Transverse colon (tissue), 4 donors: Measurements from ENCODE around the gene PPP1R14D. TPM values are rescaled to one million over a fixed set of nuclear protein-coding genes. Genes with fewer than 3 reads are reported as not detected.

Experiments used
- DNase-seq: peaks from one replicate; pipeline ENCODE4 v3.0.0-alpha.2; 2019
- H3K27ac ChIP-seq, 4 donors: fragments of 200-600 bp; sonication (generic); 2 replicates each; pipeline ENCODE4 v1.5.1; 2016 to 2018; ENCODE audit warnings: inconsistent platforms in 4 of 4
- H3K27me3 ChIP-seq: fragments of 200-600 bp; sonication (generic); 2 replicates; pipeline ENCODE4 v1.5.1; 2017; ENCODE audit warnings: inconsistent platforms
- H3K36me3 ChIP-seq, 4 donors: fragments of 200-600 bp; sonication (generic); 2 replicates each; pipeline ENCODE4 v1.5.1; 2017 to 2019; ENCODE audit warnings: inconsistent platforms in 4 of 4
- H3K4me1 ChIP-seq, 4 donors: fragments of 200-600 bp; sonication (generic); 2 replicates each; pipeline ENCODE4 v1.5.1; 2017 to 2020; ENCODE audit warnings: inconsistent platforms in 4 of 4
- H3K4me3 ChIP-seq, 4 donors: fragments of 200-600 bp; sonication (generic); 1 replicate in 1 of 4; 2 replicates in 3 of 4; pipeline versions ENCODE4 v1.5.1 to v1.6.1; 2017 to 2019; ENCODE audit warnings: inconsistent platforms in 4 of 4
- H3K9me3 ChIP-seq, 2 donors: fragments of 200-600 bp; sonication (generic); 2 replicates each; pipeline ENCODE4 v1.5.1; 2017 to 2019; ENCODE audit warnings: inconsistent platforms in 2 of 2
- CTCF ChIP-seq, 5 experiments: fragments of 200-600 bp in 3 of 5; fragments of 450-650 bp in 2 of 5; sonication (generic) in 3 of 5; IDR thresholded peaks; 1 replicate in 2 of 5; 2 replicates in 3 of 5; pipeline ENCODE4 v1.5.1; 2016 to 2017; ENCODE audit warnings: antibody characterized with exemption in 5 of 5, inconsistent platforms in 3 of 5, mild to moderate bottlenecking in 2 of 5, moderate library complexity in 1 of 5
- EP300 ChIP-seq: sonication (generic); formaldehyde crosslinking; IDR thresholded peaks from one replicate; pipeline ENCODE4 v1.6.1; 2017; ENCODE audit warnings: antibody characterized with exemption, low read depth
- POLR2A ChIP-seq: fragments of 450-650 bp; IDR thresholded peaks from one replicate; pipeline ENCODE4 v1.6.1; 2016; ENCODE audit warnings: antibody characterized with exemption, mild to moderate bottlenecking, moderate library complexity
- POLR2AphosphoS5 ChIP-seq, 3 donors: sonication (generic); formaldehyde crosslinking; IDR thresholded peaks; one replicate each; pipeline ENCODE4 v1.6.1; 2016; ENCODE audit warnings: antibody characterized with exemption in 3 of 3
- WGBS, 2 donors: methylation state at CpG; one replicate each; pipeline ENCODE4 v1.1.5; 2018; ENCODE audit warnings: low coverage in 1 of 2; 5-methylcytosine and 5-hydroxymethylcytosine counted together
- in situ Hi-C, 4 donors: fragments of 200-750 bp; cut with MboI; loops; one replicate each; pipeline versions ENCODE4 v1.15.0 to v1.15.1; 2017; ENCODE audit warnings: low sequenced_read_pairs in 3 of 4, low pct_ligation_motif_present in 1 of 4, low pct_unique_long_range_greater_than_20kb in 1 of 4
- intact Hi-C: fragments of 100-400 bp; cut with DNase I; formaldehyde crosslinking; loops from one replicate; pipeline ENCODE4 v1.15.1; 2023; ENCODE audit warnings: low total_unique reads
- total RNA-seq, 4 donors: library from RNA; depleted of rRNA; stranded (reverse); fragments of >200 nt; gene quantifications; one replicate each; pipeline ENCODE4 v1.1.0, GENCODE V29; 2016

PPP1R14D gene
- total RNA-seq, 4 donors from 2014 or later = 19.5 to 256 (median 144) TPM

- no peak overlapping the region for H3K4me3 ChIP-seq
- peaks cover 0 to 28% (median 16%) of the 10 kb centered on the region in 4 donors for H3K4me1 ChIP-seq
- no peak overlapping the region for H3K27ac ChIP-seq
- no peaks in the 10 kb centered on the region for H3K36me3 ChIP-seq
- TF ChIP-seq POLR2A = no peak
- no peak for TF ChIP-seq CTCF (IDR thresholded peaks at IDR 0.05)
- TF ChIP-seq EP300 = no peak
- no peak for TF ChIP-seq POLR2AphosphoS5 (IDR thresholded peaks at IDR 0.05)
- in situ Hi-C loops = no loop called here
- peaks cover 9% of the 10 kb centered on the region for H3K27me3 ChIP-seq
- 84 to 100% methylated on average over 1 to 2 of the region's 2 CpGs for WGBS, 2 donors
- no peak for DNase-seq
- intact Hi-C loops = no loop called here
- no peaks in the 10 kb centered on the region for H3K9me3 ChIP-seq
Measured at GRCh38 chr15:40841741-40842140, 13.2 kb upstream of the PPP1R14D start.

- in situ Hi-C loops = no loop called here
- Histone ChIP-seq H3K4me3 (no peak overlapping the region), H3K36me3 (no peaks in the 10 kb centered on the region), H3K4me1 (peaks cover 0 to 8% (median 3%) of the 10 kb centered on the region in 4 donors), H3K27me3 (no peaks in the 10 kb centered on the region), H3K27ac (no peak overlapping the region), H3K9me3 (no peaks in the 10 kb centered on the region)
- no peak for DNase-seq
- no peak for TF ChIP-seq EP300
- TF ChIP-seq CTCF (IDR thresholded peaks at IDR 0.05) = no peak
- no peak for TF ChIP-seq POLR2AphosphoS5 (IDR thresholded peaks at IDR 0.05)
- no peak for TF ChIP-seq POLR2A
- intact Hi-C loops = no loop called here
- 87% methylated on average over 5 of the region's 5 CpGs; no CpG with 5 or more reads in 1 of the 2 donors for WGBS, 2 donors
Measured at GRCh38 chr15:40838756-40839155, 10.2 kb upstream of the PPP1R14D start.

GRCh38 chr15:40836020-40836419 lies 7.5 kb upstream of the PPP1R14D start:
- Histone ChIP-seq H3K27me3 (no peaks in the 10 kb centered on the region), H3K4me1 (no peaks in the 10 kb centered on the region), H3K27ac (no peak overlapping the region), H3K9me3 (no peaks in the 10 kb centered on the region), H3K36me3 (no peaks in the 10 kb centered on the region), H3K4me3 (no peak overlapping the region)
- in situ Hi-C loops = no loop called here
- WGBS, 2 donors = 90 to 94% methylated on average over 1 of the region's 1 CpG
- no peak for DNase-seq
- intact Hi-C loops = no loop called here
- TF ChIP-seq POLR2A (no peak), EP300 (no peak), POLR2AphosphoS5 (IDR thresholded peaks at IDR 0.05) (no peak), CTCF (IDR thresholded peaks at IDR 0.05) (no peak)

- Histone ChIP-seq H3K9me3 (no peaks in the 10 kb centered on the region), H3K4me3 (no peak overlapping the region), H3K27ac (no peak overlapping the region), H3K4me1 (peaks cover 0 to 11% (median 4%) of the 10 kb centered on the region in 4 donors), H3K36me3 (no peaks in the 10 kb centered on the region), H3K27me3 (no peaks in the 10 kb centered on the region)
- in situ Hi-C loops = no loop called here
- TF ChIP-seq EP300 = no peak
- no peak for TF ChIP-seq CTCF (IDR thresholded peaks at IDR 0.05)
- TF ChIP-seq POLR2AphosphoS5 (IDR thresholded peaks at IDR 0.05) = no peak
- TF ChIP-seq POLR2A = no peak
- intact Hi-C loops = no loop called here
- DNase-seq = no peak
Measured at GRCh38 chr15:40832903-40833302, 4.4 kb upstream of the PPP1R14D start.
